Measurements from ENCODE around the gene CDH13.

- TF ChIP-seq, protein P1, sequence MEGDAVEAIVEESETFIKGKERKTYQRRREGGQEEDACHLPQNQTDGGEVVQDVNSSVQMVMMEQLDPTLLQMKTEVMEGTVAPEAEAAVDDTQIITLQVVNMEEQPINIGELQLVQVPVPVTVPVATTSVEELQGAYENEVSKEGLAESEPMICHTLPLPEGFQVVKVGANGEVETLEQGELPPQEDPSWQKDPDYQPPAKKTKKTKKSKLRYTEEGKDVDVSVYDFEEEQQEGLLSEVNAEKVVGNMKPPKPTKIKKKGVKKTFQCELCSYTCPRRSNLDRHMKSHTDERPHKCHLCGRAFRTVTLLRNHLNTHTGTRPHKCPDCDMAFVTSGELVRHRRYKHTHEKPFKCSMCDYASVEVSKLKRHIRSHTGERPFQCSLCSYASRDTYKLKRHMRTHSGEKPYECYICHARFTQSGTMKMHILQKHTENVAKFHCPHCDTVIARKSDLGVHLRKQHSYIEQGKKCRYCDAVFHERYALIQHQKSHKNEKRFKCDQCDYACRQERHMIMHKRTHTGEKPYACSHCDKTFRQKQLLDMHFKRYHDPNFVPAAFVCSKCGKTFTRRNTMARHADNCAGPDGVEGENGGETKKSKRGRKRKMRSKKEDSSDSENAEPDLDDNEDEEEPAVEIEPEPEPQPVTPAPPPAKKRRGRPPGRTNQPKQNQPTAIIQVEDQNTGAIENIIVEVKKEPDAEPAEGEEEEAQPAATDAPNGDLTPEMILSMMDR (IDR thresholded peaks at IDR 0.05): no peak
- no peak for TF ChIP-seq ZFX (IDR thresholded peaks at IDR 0.05; ENCODE audit: borderline replicate concordance)
Observed at GRCh38 chr16:82612263-82612662, 14.5 kb upstream of the CDH13 start.
